ENCODE results near the gene OSBPL7. TPM values are rescaled to one million over a fixed set of nuclear protein-coding genes. Genes with fewer than 3 reads are reported as not detected.

Gene OSBPL7
- total RNA-seq, 3 donors from 2014 or later (not counting 1 experiment from before 2014, with no cell fraction given) = 113 to 162 (median 119) TPM

- Mint-ChIP-seq H3K4me3 (no peak overlapping the region), H3K36me3 (peaks cover 24% of the 10 kb centered on the region), H3K27me3 (ENCODE audit: low read depth in 2 of 2) (no peaks in the 10 kb centered on the region), H3K27ac (peak overlapping the region; percentile 93), H3K4me1 (peaks cover 29 to 44% of the 10 kb centered on the region in 2 donors), H3K9me3 (no peaks in the 10 kb centered on the region)
- DNase-seq (no peak), ATAC-seq (no peak)
- H3K4me1 ChIP-seq (ENCODE audit: control insufficient read depth, insufficient read depth, low read length) = peaks cover 11% of the 10 kb centered on the region
- intact Hi-C loops (cut with micrococcal nuclease) = no loop called here
- no peak for TF ChIP-seq CTCF (IDR thresholded peaks at IDR 0.05)
- no peaks in the 10 kb centered on the region for H3K27me3 ChIP-seq (ENCODE audit: control insufficient read depth, insufficient read depth, low read length)
- no peak overlapping the region for H3K4me3 ChIP-seq (ENCODE audit: low read length)
- no peak overlapping the region for H3K27ac ChIP-seq (ENCODE audit: low read length)
- no peaks in the 10 kb centered on the region for H3K9me3 ChIP-seq (ENCODE audit: control insufficient read depth, insufficient read depth, low read length)
- 98% methylated on average over 14 of the region's 14 CpGs for WGBS (ENCODE audit: insufficient coverage)
- peaks cover 83% of the 10 kb centered on the region for H3K36me3 ChIP-seq (ENCODE audit: control insufficient read depth, insufficient read depth, low read length)
These were observed 8.5 kb downstream of the OSBPL7 start for GRCh38 chr17:47813077-47813476.

GRCh38 chr17:47812146-47812920, 9.3 kb downstream of the OSBPL7 start:
- Histone ChIP-seq H3K4me1 (ENCODE audit: control insufficient read depth, insufficient read depth, low read length) (peaks cover 11% of the 10 kb centered on the region), H3K36me3 (ENCODE audit: control insufficient read depth, insufficient read depth, low read length) (peaks cover 83% of the 10 kb centered on the region), H3K4me3 (ENCODE audit: low read length) (no peak overlapping the region), H3K9me3 (ENCODE audit: control insufficient read depth, insufficient read depth, low read length) (no peaks in the 10 kb centered on the region), H3K27ac (ENCODE audit: low read length) (no peak overlapping the region), H3K27me3 (ENCODE audit: control insufficient read depth, insufficient read depth, low read length) (no peaks in the 10 kb centered on the region)
- intact Hi-C loops (cut with micrococcal nuclease) = no loop called here
- ATAC-seq = no peak
- TF ChIP-seq CTCF (IDR thresholded peaks at IDR 0.05) = no peak
- DNase-seq = peak in 1 of 2 donors; percentile 13
- Mint-ChIP-seq H3K4me1 (peaks cover 29 to 39% of the 10 kb centered on the region in 2 donors), H3K27me3 (ENCODE audit: low read depth in 2 of 2) (no peaks in the 10 kb centered on the region), H3K27ac (peak overlapping the region; percentile 93), H3K4me3 (no peak overlapping the region), H3K9me3 (no peaks in the 10 kb centered on the region), H3K36me3 (peaks cover 24% of the 10 kb centered on the region)
- 89% methylated on average over 18 of the region's 18 CpGs for WGBS (ENCODE audit: insufficient coverage)

- Histone ChIP-seq H3K4me1 (ENCODE audit: control insufficient read depth, insufficient read depth, low read length) (peaks cover 11% of the 10 kb centered on the region), H3K27me3 (ENCODE audit: control insufficient read depth, insufficient read depth, low read length) (no peaks in the 10 kb centered on the region), H3K36me3 (ENCODE audit: control insufficient read depth, insufficient read depth, low read length) (peaks cover 83% of the 10 kb centered on the region), H3K4me3 (ENCODE audit: low read length) (no peak overlapping the region), H3K27ac (ENCODE audit: low read length) (no peak overlapping the region), H3K9me3 (ENCODE audit: control insufficient read depth, insufficient read depth, low read length) (no peaks in the 10 kb centered on the region)
- ATAC-seq (no peak), DNase-seq (no peak)
- H3K4me3 Mint-ChIP-seq = no peak overlapping the region
- no peaks in the 10 kb centered on the region for H3K9me3 Mint-ChIP-seq
- 63% methylated on average over 3 of the region's 7 CpGs for WGBS (ENCODE audit: insufficient coverage)
- intact Hi-C loops (cut with micrococcal nuclease) = no loop called here
- no peaks in the 10 kb centered on the region for H3K27me3 Mint-ChIP-seq (ENCODE audit: low read depth in 2 of 2)
- TF ChIP-seq CTCF (IDR thresholded peaks at IDR 0.05) = no peak
- peaks cover 24% of the 10 kb centered on the region for H3K36me3 Mint-ChIP-seq
- H3K27ac Mint-ChIP-seq = peak overlapping the region; percentile 93
- peaks cover 29 to 39% of the 10 kb centered on the region in 2 donors for H3K4me1 Mint-ChIP-seq
These were observed 9.9 kb downstream of the OSBPL7 start for GRCh38 chr17:47811709-47812108.

Measured in natural killer cell (primary cell).